Measurements from ENCODE around the gene PLXNA4. TPM values are rescaled to one million over a fixed set of nuclear protein-coding genes. Genes with fewer than 3 reads are reported as not detected.

Gene PLXNA4
- polyA plus RNA-seq, 1 experiment = 0.22 TPM

- CTCF ChIA-PET = no interaction called here
- H3K4me3 ChIP-seq (ENCODE audit: low read depth, low read length) = no peak overlapping the region
- H3K36me3 ChIP-seq (ENCODE audit: control insufficient read depth, insufficient read depth, low read length) = no peaks in the 10 kb centered on the region
- POLR2A ChIA-PET = no interaction called here
- no peaks in the 10 kb centered on the region for H3K27me3 ChIP-seq (ENCODE audit: control insufficient read depth, insufficient read depth, low read length)
- TF ChIP-seq CTCF (IDR thresholded peaks at IDR 0.05; ENCODE audit: insufficient read depth, low read depth, low read length) = no peak
- no peak for DNase-seq (ENCODE audit: low read depth)
Measured at GRCh38 chr7:132182992-132183391, 393.3 kb downstream of the PLXNA4 start.

GRCh38 chr7:132181946-132182685 lies 394.2 kb downstream of the PLXNA4 start:
- ChIA-PET POLR2A (no interaction called here), CTCF (no interaction called here)
- no peak for DNase-seq (ENCODE audit: low read depth)
- H3K27me3 ChIP-seq (ENCODE audit: control insufficient read depth, insufficient read depth, low read length) = no peaks in the 10 kb centered on the region
- H3K36me3 ChIP-seq (ENCODE audit: control insufficient read depth, insufficient read depth, low read length) = no peaks in the 10 kb centered on the region
- H3K4me3 ChIP-seq (ENCODE audit: low read depth, low read length) = no peak overlapping the region
- TF ChIP-seq CTCF (IDR thresholded peaks at IDR 0.05; ENCODE audit: insufficient read depth, low read depth, low read length) = no peak

GRCh38 chr7:132181371-132181770 lies 394.9 kb downstream of the PLXNA4 start:
- no peak for TF ChIP-seq CTCF (IDR thresholded peaks at IDR 0.05; ENCODE audit: insufficient read depth, low read depth, low read length)
- ChIA-PET CTCF (interaction anchor here (0.6 to 1.4 kb wide), 2 partner anchors 120 to 322 kb away, joined by 3 to 4 read pairs; no protein-coding TSS in a partner anchor), POLR2A (no interaction called here)
- Histone ChIP-seq H3K27me3 (ENCODE audit: control insufficient read depth, insufficient read depth, low read length) (no peaks in the 10 kb centered on the region), H3K36me3 (ENCODE audit: control insufficient read depth, insufficient read depth, low read length) (no peaks in the 10 kb centered on the region), H3K4me3 (ENCODE audit: low read depth, low read length) (no peak overlapping the region)
- no peak for DNase-seq (ENCODE audit: low read depth)

GRCh38 chr7:132180481-132180880 lies 395.8 kb downstream of the PLXNA4 start:
- ChIA-PET CTCF (interaction anchor here (0.6 to 1.4 kb wide), 3 partner anchors 15 to 385 kb away, joined by 3 to 4 read pairs (median 3); no protein-coding TSS in a partner anchor), POLR2A (no interaction called here)
- Histone ChIP-seq H3K27me3 (ENCODE audit: control insufficient read depth, insufficient read depth, low read length) (no peaks in the 10 kb centered on the region), H3K36me3 (ENCODE audit: control insufficient read depth, insufficient read depth, low read length) (no peaks in the 10 kb centered on the region), H3K4me3 (ENCODE audit: low read depth, low read length) (no peak overlapping the region)
- no peak for TF ChIP-seq CTCF (IDR thresholded peaks at IDR 0.05; ENCODE audit: insufficient read depth, low read depth, low read length)
- no peak for DNase-seq (ENCODE audit: low read depth)

- CTCF ChIA-PET = interaction anchor here (1.4 kb wide), 1 partner anchor 320 kb away, joined by 4 read pairs; no protein-coding TSS in a partner anchor
- no peak for TF ChIP-seq CTCF (IDR thresholded peaks at IDR 0.05; ENCODE audit: insufficient read depth, low read depth, low read length)
- Histone ChIP-seq H3K36me3 (ENCODE audit: control insufficient read depth, insufficient read depth, low read length) (no peaks in the 10 kb centered on the region), H3K4me3 (ENCODE audit: low read depth, low read length) (no peak overlapping the region), H3K27me3 (ENCODE audit: control insufficient read depth, insufficient read depth, low read length) (no peaks in the 10 kb centered on the region)
- POLR2A ChIA-PET = no interaction called here
- DNase-seq (ENCODE audit: low read depth) = no peak
Measured at GRCh38 chr7:132179681-132180080, 396.6 kb downstream of the PLXNA4 start.
